ENCODE data around the gene FAM43B. TPM values are rescaled to one million over a fixed set of nuclear protein-coding genes. Genes with fewer than 3 reads are reported as not detected.

Gene FAM43B
- total and polyA plus RNA-seq, 2 experiments from 2014 or later, result 0.66 to 3.0 TPM

GRCh38 chr1:20584890-20585289 is 32.5 kb downstream of the FAM43B start:
- Mint-ChIP-seq H3K27ac (no peak overlapping the region), H3K9me3 (no peaks in the 10 kb centered on the region), H3K4me1 (peaks cover 16% of the 10 kb centered on the region), H3K27me3 (ENCODE audit: insufficient read depth, low read depth, poor library complexity) (peaks cover 7% of the 10 kb centered on the region), H3K4me3 (no peak overlapping the region), H3K36me3 (ENCODE audit: low read depth) (no peaks in the 10 kb centered on the region)
- no peak for TF ChIP-seq ZNF114 (CRISPR knock-in tag; IDR thresholded peaks at IDR 0.05)
- TF ChIP-seq STAT1 (IDR thresholded peaks at IDR 0.05; ENCODE audit: unreplicated experiment), result no peak
- no peak for TF ChIP-seq ZNF331 (CRISPR knock-in tag; IDR thresholded peaks at IDR 0.05; ENCODE audit: low read depth)
- TF ChIP-seq REST (IDR thresholded peaks at IDR 0.05; ENCODE audit: unreplicated experiment), result no peak
- TF ChIP-seq EZH2 (IDR thresholded peaks at IDR 0.05; ENCODE audit: low read depth, unreplicated experiment), result no peak
- TF ChIP-seq POLR2AphosphoS5 (IDR thresholded peaks at IDR 0.05; ENCODE audit: low read depth), result no peak
- no peak for TF ChIP-seq NANOG (IDR thresholded peaks at IDR 0.05; ENCODE audit: borderline replicate concordance)
- no peak for TF ChIP-seq CREB1 (CRISPR knock-in tag; IDR thresholded peaks at IDR 0.05; ENCODE audit: low read depth)
- no peak for TF ChIP-seq CTCF (conservative IDR thresholded peaks at IDR 0.05; ENCODE audit: low read depth in 2 of 2)
- TF ChIP-seq ETS1 (IDR thresholded peaks at IDR 0.05), result no peak
- TF ChIP-seq ZNF462 (CRISPR knock-in tag; IDR thresholded peaks at IDR 0.05), result no peak
- TF ChIP-seq EZH2phosphoT487 (IDR thresholded peaks at IDR 0.05; ENCODE audit: unreplicated experiment), result no peak
- no peak for TF ChIP-seq JUNB (IDR thresholded peaks at IDR 0.05; ENCODE audit: unreplicated experiment)
- Histone ChIP-seq H3F3A (replicated peaks; ENCODE audit: low read depth) (no peaks in the 10 kb centered on the region), H3K9me2 (ENCODE audit: insufficient read depth) (no peaks in the 10 kb centered on the region), H3K79me2 (replicated peaks; ENCODE audit: insufficient read depth) (no peaks in the 10 kb centered on the region), H4K20me1 (replicated peaks; ENCODE audit: insufficient read depth) (no peaks in the 10 kb centered on the region), H3K4me2 (no peak overlapping the region), H3K27me3 (ENCODE audit: insufficient read depth) (no peaks in the 10 kb centered on the region), H3K36me3 (ENCODE audit: insufficient read depth) (no peaks in the 10 kb centered on the region), H3K27ac (ENCODE audit: low read depth) (no peak overlapping the region), H3K4me1 (ENCODE audit: insufficient read depth) (peaks cover 5% of the 10 kb centered on the region; the same call in 1 of the 2 replicates), H2AFZ (no peak overlapping the region), H3K4me3 (no peak overlapping the region)
- DNase-seq (ENCODE audit: low spot score) (peak; percentile 50), ATAC-seq (no peak)
